GM15510 (cell line): Measurements from ENCODE around the gene RNU5B-1.

Experiments used
- POLR2A ChIP-seq: IDR thresholded peaks from 3 replicates; pipeline ENCODE4 v1.6.1; 2011; ENCODE audit warnings: borderline replicate concordance; ENCODE audit not compliant: insufficient read length; ENCODE audit errors: extremely low read depth

The RNU5B-1 gene

GRCh38 chr15:65332391-65333147 is 28.1 kb downstream of the RNU5B-1 start:
- TF ChIP-seq POLR2A, result no peak

- TF ChIP-seq POLR2A, result no peak
Measured at GRCh38 chr15:65333148-65333820, 28.8 kb downstream of the RNU5B-1 start.

GRCh38 chr15:65333856-65334255 is 29.4 kb downstream of the RNU5B-1 start:
- TF ChIP-seq POLR2A, result no peak

GRCh38 chr15:65334586-65335231 is 30.2 kb downstream of the RNU5B-1 start:
- no peak for TF ChIP-seq POLR2A

GRCh38 chr15:65335278-65336055 is 31.0 kb downstream of the RNU5B-1 start:
- no peak for TF ChIP-seq POLR2A

GRCh38 chr15:65336493-65337435 is 32.3 kb downstream of the RNU5B-1 start:
- TF ChIP-seq POLR2A, result no peak

GRCh38 chr15:65337436-65338070 is 33.1 kb downstream of the RNU5B-1 start:
- TF ChIP-seq POLR2A, result no peak

GRCh38 chr15:65338366-65338765 is 33.9 kb downstream of the RNU5B-1 start:
- TF ChIP-seq POLR2A, result no peak

GRCh38 chr15:65338823-65339222 is 34.3 kb downstream of the RNU5B-1 start:
- no peak for TF ChIP-seq POLR2A

GRCh38 chr15:65339416-65339815 is 34.9 kb downstream of the RNU5B-1 start:
- no peak for TF ChIP-seq POLR2A

- no peak for TF ChIP-seq POLR2A
Measured at GRCh38 chr15:65339920-65340319, 35.4 kb downstream of the RNU5B-1 start.

- no peak for TF ChIP-seq POLR2A
Measured at GRCh38 chr15:65342493-65342892, 38.0 kb downstream of the RNU5B-1 start.

GRCh38 chr15:65343374-65343981 is 39.0 kb downstream of the RNU5B-1 start:
- TF ChIP-seq POLR2A, result no peak
